C4-2B (cell line): ENCODE measurements around the gene RNF13.
A peak's percentile ranks its signal among the peaks of the same experiment; 100 is the strongest.

Source experiments
- H3K27ac ChIP-seq: fragments of 450-650 bp; 2 replicates; pipeline ENCODE4 v1.5.1; 2017
- ZFX ChIP-seq: fragments of 450-650 bp; IDR thresholded peaks from 2 replicates; pipeline ENCODE4 v1.6.1; 2017
- TF ChIP-seq, protein P1 (sequence below): fragments of 450-650 bp; conservative IDR thresholded peaks from 2 replicates; pipeline ENCODE4 v1.5.1; 2017; ENCODE audit warnings: mild to moderate bottlenecking

Gene RNF13

DNA sequence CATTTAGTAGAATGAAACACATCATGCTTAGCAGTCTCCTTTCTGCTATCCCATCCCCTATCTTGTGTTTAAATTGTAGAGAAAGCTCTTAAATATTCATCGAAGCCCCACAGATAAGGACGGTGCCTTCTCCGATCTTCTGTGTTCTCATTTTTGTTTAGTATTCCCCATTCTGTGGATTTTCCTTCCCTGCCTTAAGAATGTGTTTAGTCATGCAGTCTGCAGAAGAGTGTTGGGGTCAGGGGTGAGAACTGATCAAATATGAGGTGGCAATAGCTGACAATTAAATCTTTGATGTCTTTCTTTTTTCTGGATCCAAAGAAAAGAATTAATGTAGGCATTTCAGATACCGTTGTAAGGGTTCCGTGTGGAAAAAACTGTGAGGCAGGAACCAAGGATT is 11.4 kb upstream of the RNF13 start:
- no peak for TF ChIP-seq ZFX
- TF ChIP-seq, protein P1, sequence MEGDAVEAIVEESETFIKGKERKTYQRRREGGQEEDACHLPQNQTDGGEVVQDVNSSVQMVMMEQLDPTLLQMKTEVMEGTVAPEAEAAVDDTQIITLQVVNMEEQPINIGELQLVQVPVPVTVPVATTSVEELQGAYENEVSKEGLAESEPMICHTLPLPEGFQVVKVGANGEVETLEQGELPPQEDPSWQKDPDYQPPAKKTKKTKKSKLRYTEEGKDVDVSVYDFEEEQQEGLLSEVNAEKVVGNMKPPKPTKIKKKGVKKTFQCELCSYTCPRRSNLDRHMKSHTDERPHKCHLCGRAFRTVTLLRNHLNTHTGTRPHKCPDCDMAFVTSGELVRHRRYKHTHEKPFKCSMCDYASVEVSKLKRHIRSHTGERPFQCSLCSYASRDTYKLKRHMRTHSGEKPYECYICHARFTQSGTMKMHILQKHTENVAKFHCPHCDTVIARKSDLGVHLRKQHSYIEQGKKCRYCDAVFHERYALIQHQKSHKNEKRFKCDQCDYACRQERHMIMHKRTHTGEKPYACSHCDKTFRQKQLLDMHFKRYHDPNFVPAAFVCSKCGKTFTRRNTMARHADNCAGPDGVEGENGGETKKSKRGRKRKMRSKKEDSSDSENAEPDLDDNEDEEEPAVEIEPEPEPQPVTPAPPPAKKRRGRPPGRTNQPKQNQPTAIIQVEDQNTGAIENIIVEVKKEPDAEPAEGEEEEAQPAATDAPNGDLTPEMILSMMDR, result no peak
- no peak overlapping the region for H3K27ac ChIP-seq

DNA sequence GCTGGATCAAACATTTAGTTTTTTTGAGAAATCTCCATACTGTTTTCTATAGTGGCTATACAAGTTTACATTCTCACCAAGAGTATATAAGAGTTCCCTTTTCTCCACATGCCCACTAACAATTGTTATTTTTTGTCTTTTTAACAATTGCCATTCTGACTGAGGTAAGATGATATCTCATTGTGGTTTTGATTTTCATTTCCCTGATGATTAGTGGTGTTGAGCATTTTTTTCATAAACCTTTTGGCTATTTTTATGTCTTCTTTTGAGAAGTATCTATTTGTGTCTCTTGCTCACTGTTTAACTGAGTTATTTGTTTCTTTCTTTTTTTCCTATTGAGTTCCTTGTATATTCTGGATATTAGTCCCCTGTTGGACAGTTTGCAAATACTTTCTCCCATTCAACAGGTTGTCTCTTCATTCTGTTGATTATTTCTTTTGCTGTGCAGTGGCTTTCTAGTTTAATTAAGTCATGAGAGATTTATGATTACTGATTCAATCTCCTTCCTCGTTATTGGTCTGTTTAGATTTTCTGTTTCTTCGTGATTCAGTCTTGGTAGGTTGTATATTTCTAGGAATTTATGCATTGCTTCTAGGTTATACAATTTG is 6.7 kb upstream of the RNF13 start:
- TF ChIP-seq, protein P1, result no peak
- TF ChIP-seq ZFX, result no peak
- H3K27ac ChIP-seq, result no peak overlapping the region

DNA sequence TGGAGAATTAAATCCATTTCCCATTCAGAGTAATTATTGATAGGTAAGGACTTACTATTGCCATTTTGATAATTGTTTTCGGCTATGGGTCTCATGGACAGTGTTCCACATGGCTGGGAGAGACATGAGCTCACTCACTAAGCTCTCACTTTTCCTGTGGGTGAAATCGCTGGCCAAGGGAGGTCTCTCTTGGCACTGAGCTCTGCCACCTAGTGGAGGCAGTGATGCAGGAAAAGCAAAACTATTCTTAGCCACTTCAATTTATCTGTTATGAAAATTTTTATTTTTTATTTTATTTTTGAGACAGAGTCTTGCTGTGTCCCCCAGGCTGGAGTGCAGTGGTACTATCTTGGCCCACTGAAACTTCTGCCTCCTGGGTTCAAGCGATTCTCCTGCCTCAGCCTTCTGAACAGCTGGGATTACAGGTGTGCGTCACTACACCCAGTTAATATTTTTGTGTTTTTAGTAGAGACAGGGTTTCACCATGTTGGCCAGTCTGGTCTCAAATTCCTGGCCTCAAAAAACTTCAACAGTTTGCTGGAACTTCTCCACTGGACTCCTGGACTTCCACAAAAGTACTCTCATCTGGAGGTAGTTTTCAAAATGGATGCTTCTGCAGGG is 4.7 kb upstream of the RNF13 start:
- H3K27ac ChIP-seq, result no peak overlapping the region
- no peak for TF ChIP-seq ZFX
- TF ChIP-seq, protein P1, result peak; percentile 98

DNA sequence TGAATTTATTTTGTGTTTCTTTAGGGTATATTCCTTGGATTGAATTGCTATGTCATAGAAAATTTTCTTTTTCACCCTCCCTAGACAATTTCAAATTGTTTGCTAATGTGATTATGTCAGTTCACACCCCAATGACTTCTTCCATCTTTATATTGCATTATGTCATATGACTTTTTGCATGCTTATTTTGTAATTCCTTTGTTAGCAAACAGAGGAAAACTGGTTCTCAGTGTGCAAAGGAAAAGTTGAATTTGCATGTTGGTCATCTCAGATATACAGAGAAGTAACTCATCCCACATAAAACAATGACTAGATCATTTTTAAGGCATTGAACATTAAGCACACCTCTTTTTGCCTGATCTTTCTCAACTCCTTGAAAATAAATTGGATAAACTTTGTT is 3.3 kb upstream of the RNF13 start:
- TF ChIP-seq, protein P1, result no peak
- TF ChIP-seq ZFX, result no peak
- no peak overlapping the region for H3K27ac ChIP-seq

DNA sequence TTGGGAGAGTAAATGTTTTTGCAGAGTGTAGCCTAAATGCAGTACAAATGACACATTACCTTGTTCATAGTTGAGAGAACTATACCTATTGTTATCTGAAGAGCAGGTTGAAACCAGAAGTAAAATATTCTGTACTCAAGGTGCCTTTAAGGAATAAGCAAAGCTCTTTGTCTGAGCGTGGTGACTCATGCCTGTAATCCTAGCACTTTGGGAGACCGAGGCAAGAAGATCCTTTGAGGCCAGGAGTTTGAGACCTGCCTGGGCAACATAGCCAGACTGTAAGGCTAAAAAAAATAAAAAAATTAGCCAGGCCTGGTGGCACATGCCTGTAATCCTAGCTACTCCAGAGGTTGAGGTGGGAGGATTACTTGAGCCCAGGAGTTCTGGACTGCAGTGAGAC is 2.2 kb upstream of the RNF13 start:
- H3K27ac ChIP-seq, result no peak overlapping the region
- TF ChIP-seq ZFX, result no peak
- TF ChIP-seq, protein P1, result no peak

DNA sequence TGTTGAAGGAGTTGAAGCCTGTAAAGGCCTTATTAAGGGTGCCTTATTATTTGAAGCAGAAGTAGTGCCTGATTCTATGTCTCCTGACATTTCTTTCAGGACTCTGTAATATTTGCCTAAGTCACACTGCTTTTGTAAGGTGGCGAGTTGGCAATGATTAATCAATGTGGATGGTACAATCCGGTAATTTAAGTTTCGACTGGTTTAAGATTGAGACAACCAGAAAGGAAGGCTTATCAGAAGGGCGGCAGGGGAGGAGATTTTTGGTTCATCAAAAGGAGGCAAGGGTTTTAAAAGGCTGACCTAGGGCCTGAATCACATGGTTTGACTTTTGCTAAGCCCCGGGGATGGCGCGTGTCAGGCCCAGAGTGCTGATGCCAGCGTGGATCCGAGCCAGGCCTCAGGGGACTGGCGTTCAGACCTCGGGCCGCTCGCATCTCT is 830 bp upstream of the RNF13 start:
- H3K27ac ChIP-seq, result peak overlapping the region; percentile 88
- TF ChIP-seq, protein P1, result no peak
- no peak for TF ChIP-seq ZFX

DNA sequence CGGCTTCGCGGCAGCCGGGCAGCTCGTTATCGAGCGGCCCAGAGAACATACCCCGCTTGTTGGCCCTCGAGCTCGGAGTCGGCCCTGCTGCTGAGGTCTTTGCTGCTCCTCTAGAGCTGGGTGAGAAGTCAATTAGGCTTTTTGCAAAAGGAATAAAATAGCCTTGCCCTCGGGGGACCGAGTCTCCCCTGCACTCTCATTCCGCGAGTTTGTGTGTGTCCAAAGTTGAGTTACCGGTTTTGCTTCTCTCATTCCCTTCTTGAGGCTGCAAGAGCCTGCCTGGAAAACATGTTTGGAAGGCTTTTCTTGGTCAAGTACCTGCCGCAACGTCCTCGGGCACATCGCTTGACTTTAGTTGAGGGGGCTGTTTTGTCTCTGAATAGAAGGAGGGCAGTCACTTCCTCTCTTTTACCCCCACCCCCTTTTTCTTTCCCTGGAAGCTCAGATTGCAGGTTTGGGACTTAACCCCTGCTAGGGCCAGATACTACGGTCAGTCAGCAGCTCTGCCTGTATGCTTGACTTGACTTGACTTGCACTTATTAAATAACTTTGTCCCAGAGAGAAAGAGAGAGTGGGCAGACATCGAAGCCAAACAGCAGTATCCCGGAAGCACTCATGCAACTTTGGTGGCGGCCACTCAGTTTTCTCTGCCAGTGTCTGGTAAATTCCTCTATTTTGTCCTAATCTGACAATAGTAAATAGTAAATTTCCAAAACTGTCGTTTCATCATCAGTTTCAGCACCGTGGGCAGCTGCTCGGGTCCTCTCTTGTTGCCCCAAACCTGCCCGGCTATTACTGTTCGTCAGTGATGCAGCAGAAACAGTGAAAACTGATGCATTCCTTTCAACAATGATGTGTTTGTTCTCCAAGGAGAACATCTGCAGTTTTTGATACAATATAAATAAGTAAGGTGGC is 609 bp downstream of the RNF13 start:
- TF ChIP-seq, protein P1, result no peak
- TF ChIP-seq ZFX, result no peak
- H3K27ac ChIP-seq, result peak overlapping the region; percentile 88
